IPS-11a (cell line): Measurements from ENCODE around the gene CHI3L1.

Experiments used
- H3K4me3 ChIP-seq: one replicate; pipeline ENCODE4 v1.5.1; 2013; ENCODE audit warnings: low read depth, low read length, control low read depth

Gene CHI3L1

GRCh38 chr1:203169770-203170520 is 16.6 kb downstream of the CHI3L1 start:
- H3K4me3 ChIP-seq: no peak overlapping the region

- H3K4me3 ChIP-seq: no peak overlapping the region
Measured at GRCh38 chr1:203168991-203169390, 17.5 kb downstream of the CHI3L1 start.

- H3K4me3 ChIP-seq: no peak overlapping the region
Measured at GRCh38 chr1:203168256-203168786, 18.2 kb downstream of the CHI3L1 start.

GRCh38 chr1:203167913-203168200 is 18.6 kb downstream of the CHI3L1 start:
- H3K4me3 ChIP-seq: no peak overlapping the region

- no peak overlapping the region for H3K4me3 ChIP-seq
Measured at GRCh38 chr1:203167026-203167912, 19.2 kb downstream of the CHI3L1 start.

GRCh38 chr1:203166192-203166940 is 20.1 kb downstream of the CHI3L1 start:
- H3K4me3 ChIP-seq: no peak overlapping the region

GRCh38 chr1:203165800-203166161 is 20.7 kb downstream of the CHI3L1 start:
- H3K4me3 ChIP-seq: no peak overlapping the region

GRCh38 chr1:203165101-203165799 is 21.3 kb downstream of the CHI3L1 start:
- H3K4me3 ChIP-seq: no peak overlapping the region

GRCh38 chr1:203163891-203164635 is 22.4 kb downstream of the CHI3L1 start:
- H3K4me3 ChIP-seq: no peak overlapping the region

GRCh38 chr1:203162403-203162802 is 24.1 kb downstream of the CHI3L1 start:
- H3K4me3 ChIP-seq: no peak overlapping the region

DNA sequence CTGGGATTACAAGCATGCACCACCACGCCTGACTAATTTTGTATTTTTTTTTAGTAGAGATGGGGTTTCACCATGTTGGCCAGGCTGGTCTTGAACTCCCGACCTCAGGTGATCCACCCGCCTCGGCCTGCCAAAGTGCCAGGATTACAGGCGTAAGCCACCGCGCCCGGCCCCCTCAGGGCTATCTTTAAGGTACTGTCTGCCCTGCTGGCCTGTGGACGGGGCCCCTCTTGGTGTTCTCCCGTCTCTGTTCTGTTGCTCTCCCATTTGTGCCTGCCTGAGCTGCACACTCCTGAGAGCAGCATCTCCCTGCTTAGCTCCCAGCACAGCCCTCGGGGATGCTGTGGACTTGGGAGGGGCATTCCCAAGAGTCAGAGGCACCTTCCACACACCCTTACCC is 24.8 kb downstream of the CHI3L1 start:
- H3K4me3 ChIP-seq: no peak overlapping the region

GRCh38 chr1:203161175-203161574 is 25.3 kb downstream of the CHI3L1 start:
- no peak overlapping the region for H3K4me3 ChIP-seq

DNA sequence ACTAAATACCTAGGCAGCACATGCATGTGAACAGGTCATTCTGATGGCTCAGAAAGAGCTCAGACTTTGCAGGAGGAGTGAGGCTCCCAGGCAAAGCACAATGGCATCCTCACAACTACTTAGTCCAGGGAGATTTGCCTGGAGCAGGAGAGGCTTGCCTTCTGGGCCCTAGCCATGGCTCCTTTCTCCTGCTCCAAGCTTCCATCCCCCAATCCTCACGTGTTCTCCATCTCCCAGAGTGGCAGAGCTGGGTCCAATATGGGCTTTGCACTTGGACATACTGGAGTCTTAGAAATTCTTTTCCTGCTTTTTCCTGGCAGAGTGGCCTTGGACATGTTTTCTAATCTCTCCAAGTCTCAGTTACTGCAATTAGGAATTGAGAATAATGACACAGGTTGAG is 26.7 kb downstream of the CHI3L1 start:
- H3K4me3 ChIP-seq: no peak overlapping the region

DNA sequence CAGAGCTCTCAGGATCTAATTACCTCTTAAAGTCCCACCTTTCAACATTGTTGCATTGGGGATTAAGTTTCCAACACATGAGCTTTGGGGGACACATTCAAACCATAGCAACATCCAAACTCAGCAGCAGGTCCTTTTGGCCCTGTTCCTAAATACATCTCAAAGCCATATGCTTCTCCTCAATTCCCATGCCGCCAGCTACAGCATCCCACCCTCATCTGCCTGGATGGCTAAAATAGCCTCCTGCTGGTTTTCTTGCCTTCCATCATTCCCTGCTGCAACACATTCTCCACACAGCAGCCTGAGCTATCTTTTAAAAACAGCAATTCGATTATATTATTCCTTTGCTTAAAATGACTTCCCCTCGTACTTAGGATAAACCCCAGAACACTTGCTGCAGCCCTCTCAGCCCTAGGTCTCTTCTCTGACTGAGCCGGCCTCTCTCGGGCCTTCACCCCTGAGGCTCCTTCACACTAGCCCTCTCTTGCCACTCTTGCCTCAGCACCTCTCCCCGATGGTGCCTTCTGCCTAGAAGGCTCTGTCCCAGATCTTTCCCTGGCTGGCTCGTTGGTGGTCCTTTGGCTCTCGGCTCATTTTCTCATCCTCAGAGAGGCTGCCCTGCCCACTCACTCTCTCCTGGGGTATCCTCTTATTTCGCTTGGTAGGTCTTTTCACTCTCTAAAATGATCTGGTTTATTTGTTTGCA is 27.4 kb downstream of the CHI3L1 start:
- no peak overlapping the region for H3K4me3 ChIP-seq

GRCh38 chr1:203158423-203158822 is 28.1 kb downstream of the CHI3L1 start:
- H3K4me3 ChIP-seq: no peak overlapping the region

GRCh38 chr1:203156280-203156679 is 30.2 kb downstream of the CHI3L1 start:
- H3K4me3 ChIP-seq: no peak overlapping the region

DNA sequence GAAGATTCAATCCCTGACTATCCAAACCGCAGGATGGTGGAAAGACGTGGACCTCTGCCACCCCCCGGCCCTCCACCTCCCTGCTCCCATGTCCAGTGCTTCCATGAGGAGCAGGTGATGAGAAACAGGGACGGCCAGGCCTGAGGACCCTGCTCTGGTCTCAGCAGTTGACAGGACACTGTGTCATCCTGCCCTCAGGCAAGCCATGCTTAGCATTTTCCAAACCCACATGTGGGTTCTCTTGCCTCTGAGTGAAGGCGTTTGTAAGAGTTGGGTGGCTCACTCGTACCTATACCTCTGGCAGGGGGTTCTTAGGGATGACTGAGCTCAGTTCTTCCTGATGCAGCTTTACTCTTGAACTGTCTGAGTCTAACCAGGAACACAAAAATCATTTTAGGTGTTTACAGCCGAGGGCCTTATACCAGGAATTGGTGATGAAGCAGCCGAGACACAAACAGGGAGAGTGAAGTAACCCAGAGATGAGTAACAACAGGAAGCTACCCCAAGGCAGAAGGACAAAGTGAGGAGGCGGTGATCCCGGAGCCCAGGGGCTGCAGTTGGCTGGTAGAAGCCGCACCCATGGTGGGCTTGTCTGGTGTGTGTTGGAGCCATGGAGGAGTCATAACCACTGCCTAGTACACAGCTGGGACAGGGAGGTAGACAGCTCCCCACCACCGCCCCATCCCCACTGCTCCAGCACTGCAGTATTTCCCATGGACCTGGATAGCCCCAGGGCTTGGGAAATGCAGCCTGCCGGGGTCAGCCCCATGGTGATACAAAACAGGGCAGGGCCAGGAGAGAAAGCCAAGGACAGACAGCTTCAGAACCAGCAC is 32.3 kb downstream of the CHI3L1 start:
- H3K4me3 ChIP-seq: no peak overlapping the region
